ENCODE measurements around the gene SYNM. TPM values are rescaled to one million over a fixed set of nuclear protein-coding genes. Genes with fewer than 3 reads are reported as not detected.
"Not testable (repeated sequence)": the region's sequence is repeated elsewhere in the genome, so short reads cannot be mapped to it uniquely, and the experiment has no call there.

Gene SYNM
- total RNA-seq, 4 donors from 2014 or later, result 6.0 to 38.5 (median 15.6) TPM

- H3K27me3 ChIP-seq, result no peaks in the 10 kb centered on the region
- H3K36me3 ChIP-seq, result no peaks in the 10 kb centered on the region
- no peak for TF ChIP-seq CTCF (IDR thresholded peaks at IDR 0.05)
- no peak for TF ChIP-seq POLR2A (IDR thresholded peaks at IDR 0.05)
These were observed 4.1 kb downstream of the SYNM start for GRCh38 chr15:99108993-99109392.

GRCh38 chr15:99109555-99110021 lies 4.7 kb downstream of the SYNM start:
- Histone ChIP-seq H3K27ac (peak overlapping the region in 2 of 4 donors; percentile 19 to 87), H3K27me3 (no peaks in the 10 kb centered on the region), H3K4me1 (peaks cover 0 to 13% (median 2%) of the 10 kb centered on the region in 4 donors), H3K4me3 (peak overlapping the region in 1 of 4 donors; percentile 76), H3K9me3 (no peaks in the 10 kb centered on the region), H3K36me3 (no peaks in the 10 kb centered on the region)
- no peak for TF ChIP-seq POLR2A (IDR thresholded peaks at IDR 0.05)
- no peak for DNase-seq

More at GRCh38 chr15:99108993-99109392, 4.1 kb downstream of the SYNM start:
- Histone ChIP-seq H3K9me3 (no peaks in the 10 kb centered on the region), H3K4me1 (peaks cover 0 to 14% (median 2%) of the 10 kb centered on the region in 4 donors), H3K27ac (peak overlapping the region in 1 of 4 donors; percentile 87), H3K4me3 (peak overlapping the region in 1 of 4 donors; percentile 76)
- DNase-seq, result no peak

- Histone ChIP-seq H3K36me3 (no peaks in the 10 kb centered on the region), H3K4me1 (peaks cover 0 to 8% (median under 1%) of the 10 kb centered on the region in 4 donors), H3K27ac (peak overlapping the region in 2 of 4 donors; percentile 19 to 87), H3K27me3 (no peaks in the 10 kb centered on the region), H3K9me3 (no peaks in the 10 kb centered on the region), H3K4me3 (peak overlapping the region in 1 of 4 donors; percentile 8)
- TF ChIP-seq CTCF (IDR thresholded peaks at IDR 0.05), result no peak
- TF ChIP-seq POLR2A (IDR thresholded peaks at IDR 0.05), result no peak
- DNase-seq, result no peak
These were observed 5.2 kb downstream of the SYNM start for GRCh38 chr15:99110093-99110492.

- Histone ChIP-seq H3K4me1 (peaks cover 0 to 3% (median 0%) of the 10 kb centered on the region in 4 donors), H3K27me3 (no peaks in the 10 kb centered on the region), H3K27ac (peak overlapping the region in 2 of 4 donors; percentile 19 to 87), H3K9me3 (no peaks in the 10 kb centered on the region), H3K36me3 (no peaks in the 10 kb centered on the region), H3K4me3 (peak overlapping the region in 1 of 4 donors; percentile 8)
- TF ChIP-seq POLR2A (IDR thresholded peaks at IDR 0.05) (no peak), CTCF (IDR thresholded peaks at IDR 0.05) (no peak)
- DNase-seq, result no peak
These were observed 5.9 kb downstream of the SYNM start for GRCh38 chr15:99110581-99111320.

GRCh38 chr15:99111641-99112040 lies 6.8 kb downstream of the SYNM start:
- not testable (repeated sequence) for H3K4me1 ChIP-seq

GRCh38 chr15:99113547-99114271 lies 8.8 kb downstream of the SYNM start:
- no peak overlapping the region for H3K4me3 ChIP-seq
- no peaks in the 10 kb centered on the region for H3K4me1 ChIP-seq
- H3K27ac ChIP-seq, result peak overlapping the region in 1 of 4 donors; percentile 60

More at GRCh38 chr15:99111641-99112040, 6.8 kb downstream of the SYNM start:
- not testable (repeated sequence) for H3K36me3 ChIP-seq, H3K9me3 ChIP-seq, DNase-seq, H3K27me3 ChIP-seq, H3K4me3 ChIP-seq
- H3K27ac ChIP-seq, result peak overlapping the region in 1 of 4 donors; percentile 26

More at GRCh38 chr15:99113547-99114271, 8.8 kb downstream of the SYNM start:
- Histone ChIP-seq H3K27me3 (no peaks in the 10 kb centered on the region), H3K36me3 (no peaks in the 10 kb centered on the region), H3K9me3 (no peaks in the 10 kb centered on the region)
- DNase-seq, result no peak
- no peak for TF ChIP-seq POLR2A (IDR thresholded peaks at IDR 0.05)
- TF ChIP-seq CTCF (IDR thresholded peaks at IDR 0.05), result no peak

All from Peyer's patch (tissue), 4 donors.